BJ (cell line): Measurements from ENCODE around the gene CLCNKA. TPM values are rescaled to one million over a fixed set of nuclear protein-coding genes. Genes with fewer than 3 reads are reported as not detected.
"Not testable (repeated sequence)": the region's sequence is repeated elsewhere in the genome, so short reads cannot be mapped to it uniquely, and the experiment has no call there.

ENCODE experiments used
- CTCF ChIA-PET: fragments of 350-600 bp; formaldehyde crosslinking; extraction: SDS; loops from one replicate; lab custom pipeline; 2021; ENCODE audit warnings: antibody characterized with exemption, inconsistent platforms; lab: Yijun Ruan, JAX
- POLR2A ChIA-PET: fragments of 300-600 bp; sonication (Branson Sonifier 250); formaldehyde crosslinking; extraction: SDS; loops from one replicate; lab custom pipeline; 2021; ENCODE audit warnings: antibody characterized with exemption; lab: Charles Lee
- DNase-seq: peaks from one replicate; pipeline ENCODE4 v3.0.0-alpha.2; 2011; ENCODE audit warnings: low read depth
- H3K27me3 ChIP-seq: 2 replicates; pipeline ENCODE4 v1.6.0; 2011; ENCODE audit warnings: low read length; ENCODE audit not compliant: control insufficient read depth, insufficient read depth
- H3K36me3 ChIP-seq: 2 replicates; pipeline ENCODE4 v1.5.1; 2011; ENCODE audit warnings: low read length; ENCODE audit not compliant: control insufficient read depth, insufficient read depth
- H3K4me3 ChIP-seq: 2 replicates; pipeline ENCODE4 v1.5.1; 2011; ENCODE audit warnings: low read depth, mild to moderate bottlenecking, control low read depth, low read length
- CTCF ChIP-seq: IDR thresholded peaks from 2 replicates; pipeline ENCODE4 v1.5.1; 2011; ENCODE audit warnings: low read depth, mild to moderate bottlenecking, control low read depth, inconsistent platforms, low read length, moderate library complexity; ENCODE audit not compliant: insufficient read depth
- polyA plus RNA-seq: library from polyadenylated mRNA; depleted of rRNA; stranded (reverse); fragments of >200 nt; gene quantifications from 2 replicates; pipeline ENCODE4 v1.2.3, GENCODE V29; 2011

Gene CLCNKA
- polyA plus RNA-seq, 1 experiment = 0.28 TPM

GRCh38 chr1:15975805-15976680 is 45.8 kb upstream of the CLCNKA start, which contains the start of gene ZBTB17:
ZBTB17 (minus strand) TSS chr1:15976101; CDS start chr1:15948495, 27,606 bp downstream.
- DNase-seq = peak; percentile 51
- Histone ChIP-seq H3K27me3 (no peaks in the 10 kb centered on the region), H3K36me3 (peaks cover 8% of the 10 kb centered on the region), H3K4me3 (peak within 1 kb of the TSS; percentile 91)
- CTCF ChIA-PET = interaction anchor here (0.8 to 2.6 kb wide), 9 partner anchors 10 to 184 kb away, joined by 3 to 11 read pairs (median 4); partner anchors contain the start of gene FAM131C
- POLR2A ChIA-PET = no interaction called here
- no peak for TF ChIP-seq CTCF

GRCh38 chr1:15977947-15978346 is 43.9 kb upstream of the CLCNKA start:
- CTCF ChIA-PET, H3K36me3 ChIP-seq, H3K27me3 ChIP-seq, DNase-seq, POLR2A ChIA-PET, H3K4me3 ChIP-seq: not testable (repeated sequence)

GRCh38 chr1:15981679-15982078 is 40.2 kb upstream of the CLCNKA start:
- Histone ChIP-seq H3K27me3 (no peaks in the 10 kb centered on the region), H3K36me3 (no peaks in the 10 kb centered on the region), H3K4me3 (no peak overlapping the region)
- DNase-seq = no peak
- ChIA-PET CTCF (no interaction called here), POLR2A (no interaction called here)
- no peak for TF ChIP-seq CTCF

- Histone ChIP-seq H3K36me3 (no peaks in the 10 kb centered on the region), H3K27me3 (no peaks in the 10 kb centered on the region), H3K4me3 (no peak overlapping the region)
- POLR2A ChIA-PET = no interaction called here
- CTCF ChIA-PET = interaction anchor here (0.6 to 2.2 kb wide), 2 partner anchors 11 to 168 kb away, joined by 3 to 10 read pairs; no protein-coding TSS in a partner anchor
- no peak for DNase-seq
- TF ChIP-seq CTCF = no peak
Observed at GRCh38 chr1:15983275-15983674, 38.6 kb upstream of the CLCNKA start.

- CTCF ChIA-PET = interaction anchor here (1.0 to 2.0 kb wide), 7 partner anchors 9 to 194 kb away, joined by 3 to 5 read pairs (median 4); partner anchors contain the start of gene ZBTB17
- POLR2A ChIA-PET = no interaction called here
- Histone ChIP-seq H3K27me3 (no peaks in the 10 kb centered on the region), H3K36me3 (no peaks in the 10 kb centered on the region), H3K4me3 (no peak overlapping the region)
- no peak for TF ChIP-seq CTCF
- DNase-seq = no peak
Observed at GRCh38 chr1:15985611-15986297, 36.1 kb upstream of the CLCNKA start.
